Astrocyte (in vitro differentiated cells and primary cell): ENCODE data around the gene MRI1. TPM values are rescaled to one million over a fixed set of nuclear protein-coding genes. Genes with fewer than 3 reads are reported as not detected.

ENCODE experiments used
- DNase-seq: peaks from one replicate; pipeline ENCODE4 v3.0.0-alpha.2; 2010; ENCODE audit warnings: low read depth
- FAIRE-seq: peaks from 2 replicates; lab custom pipeline; 2011; peaks lifted over from hg19 to GRCh38; lab: Jason Lieb, UNC
- H2AFZ ChIP-seq: 2 replicates; pipeline ENCODE4 v1.6.0; 2012; ENCODE audit warnings: low read depth, low read length, inconsistent platforms
- H3K27ac ChIP-seq: 2 replicates; pipeline ENCODE4 v1.5.1; 2011; ENCODE audit warnings: low read depth, low read length, inconsistent platforms
- H3K27me3 ChIP-seq: 2 replicates; pipeline ENCODE4 v1.6.0; 2011; ENCODE audit warnings: low read length, inconsistent platforms; ENCODE audit not compliant: insufficient read depth
- H3K36me3 ChIP-seq: 2 replicates; pipeline ENCODE4 v1.5.1; 2011; ENCODE audit warnings: low read length, inconsistent platforms; ENCODE audit not compliant: insufficient read depth
- H3K4me1 ChIP-seq: 2 replicates; pipeline ENCODE4 v1.5.1; 2011; ENCODE audit warnings: low read length, inconsistent platforms; ENCODE audit not compliant: insufficient read depth
- H3K4me2 ChIP-seq: 2 replicates; pipeline ENCODE4 v1.6.0; 2012; ENCODE audit warnings: low read length, inconsistent platforms
- H3K4me3 ChIP-seq: 2 replicates; pipeline ENCODE4 v1.5.1; 2011; ENCODE audit warnings: low read depth, mild to moderate bottlenecking, low read length, inconsistent platforms; ENCODE audit not compliant: insufficient read depth
- H3K79me2 ChIP-seq: 2 replicates; pipeline ENCODE4 v1.6.0; 2012; ENCODE audit warnings: mild to moderate bottlenecking, low read length, inconsistent platforms; ENCODE audit not compliant: insufficient read depth
- H3K9ac ChIP-seq: 2 replicates; pipeline ENCODE4 v1.6.0; 2012; ENCODE audit warnings: mild to moderate bottlenecking, low read length, inconsistent platforms
- H3K9me3 ChIP-seq: 2 replicates; pipeline ENCODE4 v1.5.1; 2012; ENCODE audit warnings: low read depth, mild to moderate bottlenecking, low read length, inconsistent platforms; ENCODE audit not compliant: insufficient read depth
- H4K20me1 ChIP-seq: 2 replicates; pipeline ENCODE4 v1.6.0; 2012; ENCODE audit warnings: low read length, inconsistent platforms; ENCODE audit not compliant: insufficient read depth
- H3K27ac Mint-ChIP-seq: one replicate; pipeline ENCODE4 v1.8.0; 2021; ENCODE audit warnings: mild to moderate bottlenecking, mixed read lengths; ENCODE audit not compliant: unreplicated experiment
- H3K27me3 Mint-ChIP-seq: one replicate; pipeline ENCODE4 v1.8.0; 2021; ENCODE audit warnings: low read depth, mixed read lengths; ENCODE audit not compliant: unreplicated experiment
- H3K36me3 Mint-ChIP-seq: one replicate; pipeline ENCODE4 v1.8.0; 2021; ENCODE audit warnings: low read depth, mixed read lengths; ENCODE audit not compliant: unreplicated experiment
- H3K4me1 Mint-ChIP-seq: one replicate; pipeline ENCODE4 v1.8.0; 2021; ENCODE audit warnings: low read depth, mixed read lengths; ENCODE audit not compliant: unreplicated experiment
- H3K4me3 Mint-ChIP-seq: one replicate; pipeline ENCODE4 v1.8.0; 2021; ENCODE audit warnings: mild to moderate bottlenecking, moderate library complexity, mixed read lengths; ENCODE audit not compliant: unreplicated experiment
- H3K9me3 Mint-ChIP-seq: one replicate; pipeline ENCODE4 v1.8.0; 2021; ENCODE audit warnings: mild to moderate bottlenecking, mixed read lengths; ENCODE audit not compliant: unreplicated experiment
- CTCF ChIP-seq: IDR thresholded peaks from 2 replicates; pipeline ENCODE4 v1.5.1; 2011; ENCODE audit warnings: low read depth, mild to moderate bottlenecking, inconsistent platforms, low read length, moderate library complexity; ENCODE audit not compliant: insufficient read depth
- EZH2 ChIP-seq: IDR thresholded peaks from 2 replicates; pipeline ENCODE4 v1.6.1; 2012; ENCODE audit warnings: mild to moderate bottlenecking, low read length, inconsistent platforms; ENCODE audit not compliant: insufficient read depth
- total RNA-seq: library from RNA; stranded (reverse); gene quantifications from 2 replicates; pipeline ENCODE4 v1.2.1, GENCODE V29; 2021

MRI1 gene
- total RNA-seq, 1 donor from 2014 or later = 26.6 TPM

- H3K27me3 ChIP-seq = no peaks in the 10 kb centered on the region
- H3K9me3 ChIP-seq = no peaks in the 10 kb centered on the region
- no peak for TF ChIP-seq CTCF
- no peaks in the 10 kb centered on the region for H3K79me2 ChIP-seq
- H3K27me3 Mint-ChIP-seq = no peaks in the 10 kb centered on the region
- peaks cover 18% of the 10 kb centered on the region for H3K36me3 Mint-ChIP-seq
- no peaks in the 10 kb centered on the region for H3K4me1 ChIP-seq
- H3K4me3 Mint-ChIP-seq = no peak overlapping the region
- H3K27ac ChIP-seq = no peak overlapping the region
- peaks cover 4% of the 10 kb centered on the region for H3K9me3 Mint-ChIP-seq
- no peak overlapping the region for H2AFZ ChIP-seq
- peaks cover 29% of the 10 kb centered on the region for H4K20me1 ChIP-seq
- no peaks in the 10 kb centered on the region for H3K4me1 Mint-ChIP-seq
- no peak for DNase-seq
- FAIRE-seq = no peak
- H3K4me2 ChIP-seq = no peak overlapping the region
- H3K27ac Mint-ChIP-seq = no peak overlapping the region
- peaks cover 12% of the 10 kb centered on the region for H3K36me3 ChIP-seq
- no peak overlapping the region for H3K9ac ChIP-seq
- H3K4me3 ChIP-seq = no peak overlapping the region
Measured at GRCh38 chr19:13821292-13821691, 57.0 kb downstream of the MRI1 start.

- no peaks in the 10 kb centered on the region for H3K79me2 ChIP-seq
- DNase-seq (no peak), FAIRE-seq (no peak)
- H3K4me3 ChIP-seq = no peak overlapping the region
- H3K9me3 ChIP-seq = no peaks in the 10 kb centered on the region
- TF ChIP-seq CTCF (no peak), EZH2 (no peak)
- H3K36me3 ChIP-seq = peaks cover 12% of the 10 kb centered on the region
- peaks cover 37% of the 10 kb centered on the region for H4K20me1 ChIP-seq
- peaks cover 17% of the 10 kb centered on the region for H3K36me3 Mint-ChIP-seq
- H3K4me1 ChIP-seq = no peaks in the 10 kb centered on the region
- no peak overlapping the region for H3K4me3 Mint-ChIP-seq
- H3K4me2 ChIP-seq = no peak overlapping the region
- H3K27me3 Mint-ChIP-seq = no peaks in the 10 kb centered on the region
- H3K27ac ChIP-seq = no peak overlapping the region
- H3K9ac ChIP-seq = no peak overlapping the region
- H3K27me3 ChIP-seq = no peaks in the 10 kb centered on the region
- H2AFZ ChIP-seq = no peak overlapping the region
- H3K4me1 Mint-ChIP-seq = no peaks in the 10 kb centered on the region
- no peak overlapping the region for H3K27ac Mint-ChIP-seq
- H3K9me3 Mint-ChIP-seq = peaks cover 6% of the 10 kb centered on the region
Measured at GRCh38 chr19:13823256-13823655, 58.9 kb downstream of the MRI1 start.

Other genes starting within 250 kb of the MRI1 start
- gene C19orf53, start 9.9 kb downstream of the MRI1 start, total RNA-seq = 114 and 138 TPM in 2 replicates
- gene ZSWIM4, start 30.9 kb downstream of the MRI1 start, total RNA-seq = 9.5 and 10.6 TPM in 2 replicates
- 1.1 and 2.9 TPM in 2 replicates for gene NANOS3, start 112.6 kb downstream of the MRI1 start, total RNA-seq
- gene BRME1, start 141.6 kb downstream of the MRI1 start, total RNA-seq = 0.68 and 0.91 TPM in 2 replicates
- gene CC2D1A, start 141.7 kb downstream of the MRI1 start, total RNA-seq = 22.6 and 27.3 TPM in 2 replicates
- 3.3 and 3.7 TPM in 2 replicates for gene PODNL1, start 173.9 kb downstream of the MRI1 start, total RNA-seq
- gene DCAF15, start 188.0 kb downstream of the MRI1 start, total RNA-seq = 29.6 and 32.2 TPM in 2 replicates
- 11.8 and 13.0 TPM in 2 replicates for gene RFX1, start 241.8 kb downstream of the MRI1 start, total RNA-seq